Measurements from ENCODE around the gene LRRTM2.
"Not testable (repeated sequence)": the region's sequence is repeated elsewhere in the genome, so short reads cannot be mapped to it uniquely, and the experiment has no call there.

GRCh38 chr5:138921362-138921761 is 46.2 kb upstream of the LRRTM2 start:
- not testable (repeated sequence) for TF ChIP-seq POLR2A, CTCF (IDR thresholded peaks at IDR 0.05)

Data from gastroesophageal sphincter (tissue), 3 donors.